Cerebellar cortex (tissue), 1 donor: ENCODE measurements around the gene CSNK1D.

Experiments used
- DNase-seq: peaks from one replicate; pipeline ENCODE4 v3.0.0-alpha.2; 2015; ENCODE audit warnings: low spot score

Gene CSNK1D

DNA sequence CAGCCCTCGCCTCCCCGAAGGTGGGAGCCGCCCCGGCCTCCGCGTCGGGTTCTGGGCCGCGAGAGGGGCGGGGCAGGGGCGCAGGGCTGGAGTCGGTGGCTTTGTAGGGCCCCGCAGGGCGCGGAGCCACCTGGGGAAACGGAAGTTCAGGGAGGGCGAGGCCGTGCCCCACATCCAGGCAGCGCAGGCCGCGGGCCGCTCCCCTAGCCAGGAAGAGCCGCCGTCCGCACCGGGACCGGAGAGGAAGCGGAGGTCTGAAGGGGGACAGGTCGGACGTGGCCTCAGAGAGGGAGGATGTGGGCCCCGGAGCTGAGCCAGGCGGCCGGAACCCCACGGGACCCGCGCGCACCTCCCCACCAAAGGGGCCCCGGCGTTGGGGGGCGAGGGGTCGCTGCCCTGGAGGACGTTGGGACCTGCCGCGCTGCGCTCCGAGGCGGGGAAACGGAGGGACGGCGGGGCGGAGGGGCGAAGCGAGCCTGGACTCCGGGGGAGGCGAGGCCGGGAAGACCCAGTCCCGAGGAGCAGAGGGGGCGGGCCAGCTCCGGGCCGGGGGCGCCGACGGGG is 45.1 kb downstream of the CSNK1D start:
- no peak for DNase-seq

- DNase-seq, result no peak
Measured at GRCh38 chr17:82227629-82228277, 45.7 kb downstream of the CSNK1D start.

DNA sequence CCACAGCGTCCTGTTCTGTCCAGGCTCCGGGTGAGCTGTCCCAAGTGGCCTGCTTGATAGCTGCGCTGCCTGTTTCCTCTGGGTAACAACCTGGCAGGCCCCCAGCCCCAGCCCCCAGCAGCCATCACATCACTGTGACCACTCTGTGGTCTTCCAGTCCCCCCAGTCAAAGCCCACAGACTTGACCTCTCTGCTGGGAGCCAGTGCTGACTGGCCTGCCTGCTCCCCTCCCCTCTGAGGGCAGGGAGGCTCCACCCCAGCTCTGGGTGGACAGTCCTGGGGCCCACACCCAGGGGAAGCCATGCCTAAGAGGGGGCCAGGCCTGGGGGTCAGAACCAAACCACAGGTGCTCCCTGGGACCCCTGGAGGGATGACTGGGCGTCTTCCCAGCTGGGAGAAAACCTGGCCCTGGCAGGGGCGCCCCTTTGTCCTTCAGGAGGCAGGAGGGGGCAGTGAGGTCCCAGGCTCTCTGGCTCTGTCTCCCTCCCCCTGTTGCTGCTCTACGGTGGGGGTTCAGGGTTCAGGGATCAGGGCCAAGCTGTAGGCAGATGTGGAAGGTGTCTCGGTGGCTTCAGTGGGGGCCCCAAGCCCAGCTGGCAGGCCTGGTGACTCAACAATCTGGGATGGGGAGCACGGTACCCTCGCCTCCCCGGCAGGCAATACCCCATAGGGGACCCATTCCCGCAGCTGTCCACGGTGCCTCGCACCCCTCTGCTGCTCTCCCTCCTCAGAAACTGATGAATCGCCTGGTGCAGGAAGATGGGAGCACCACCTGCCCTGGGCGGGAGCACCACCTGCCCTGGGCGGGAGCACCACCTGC is 46.5 kb downstream of the CSNK1D start:
- no peak for DNase-seq

DNA sequence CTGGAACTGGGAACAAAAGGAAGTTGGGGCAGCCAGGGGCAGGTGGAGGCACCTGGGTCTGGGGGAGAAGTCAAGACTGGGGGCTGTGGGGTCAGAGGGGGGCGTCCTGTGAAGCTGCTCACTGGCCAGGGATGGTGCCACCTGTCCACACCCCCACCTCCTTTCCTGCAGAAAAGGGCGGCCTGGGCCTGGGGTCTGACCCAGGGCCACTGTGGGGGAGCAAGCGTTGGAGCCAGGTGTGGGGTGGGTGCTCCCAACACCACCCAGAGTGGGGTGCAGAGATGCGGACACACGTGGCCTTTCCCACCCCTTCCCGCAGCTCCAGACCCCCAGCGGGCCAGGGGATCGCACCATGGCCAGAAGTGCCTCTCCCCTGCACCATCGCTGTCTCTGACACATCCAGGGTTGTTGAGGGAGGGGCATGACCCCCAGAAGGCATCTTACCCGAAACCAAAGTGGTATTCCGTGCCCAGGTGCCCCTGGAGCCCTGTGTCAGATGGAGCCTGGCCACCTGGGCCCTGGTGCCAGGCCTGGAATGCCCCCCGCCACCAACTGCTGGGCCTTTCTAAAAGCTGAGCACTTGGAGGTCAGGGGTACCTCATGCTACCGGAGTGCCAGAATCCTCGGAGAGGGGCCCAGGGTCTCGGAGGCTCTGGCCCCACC is 47.2 kb downstream of the CSNK1D start:
- no peak for DNase-seq

GRCh38 chr17:82225368-82226029 is 48.0 kb downstream of the CSNK1D start:
- no peak for DNase-seq

DNA sequence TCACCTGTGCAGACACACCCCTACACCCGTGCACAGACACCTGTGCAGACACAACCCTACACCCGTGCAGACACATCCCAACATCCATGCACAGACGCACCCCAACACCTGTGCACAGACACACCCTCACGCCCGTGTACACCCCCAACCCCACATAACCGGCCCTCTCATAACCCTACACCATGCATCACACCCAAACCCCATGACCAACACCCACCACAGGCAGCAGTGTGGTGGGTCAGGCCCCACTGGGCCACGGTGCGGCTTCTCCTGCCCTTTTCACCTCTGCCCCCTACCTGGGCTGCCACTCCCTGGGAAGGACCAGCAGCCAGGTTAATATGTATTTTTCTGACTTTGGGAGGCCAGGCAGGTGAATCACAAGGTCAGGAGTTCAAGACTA is 48.8 kb downstream of the CSNK1D start:
- DNase-seq, result no peak

DNA sequence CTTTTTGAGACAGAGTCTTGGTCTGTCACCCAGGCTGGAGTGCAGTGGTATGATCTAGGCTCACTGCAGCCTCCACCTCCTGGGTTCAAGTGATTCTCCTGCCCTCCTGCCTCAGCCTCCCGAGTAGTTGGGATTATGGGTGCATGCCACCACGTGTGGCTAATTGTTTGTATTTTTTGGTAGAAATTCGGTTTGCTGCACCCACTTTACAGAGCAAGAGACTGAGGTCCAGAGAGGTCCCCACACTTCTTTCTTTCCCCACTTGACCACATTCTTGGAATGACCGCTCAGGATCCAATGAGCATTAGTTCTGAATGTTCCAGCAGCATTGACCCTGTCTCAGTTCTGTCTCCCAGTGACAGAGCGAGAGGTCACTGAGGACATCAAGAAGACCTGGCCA is 50.0 kb downstream of the CSNK1D start:
- no peak for DNase-seq

DNA sequence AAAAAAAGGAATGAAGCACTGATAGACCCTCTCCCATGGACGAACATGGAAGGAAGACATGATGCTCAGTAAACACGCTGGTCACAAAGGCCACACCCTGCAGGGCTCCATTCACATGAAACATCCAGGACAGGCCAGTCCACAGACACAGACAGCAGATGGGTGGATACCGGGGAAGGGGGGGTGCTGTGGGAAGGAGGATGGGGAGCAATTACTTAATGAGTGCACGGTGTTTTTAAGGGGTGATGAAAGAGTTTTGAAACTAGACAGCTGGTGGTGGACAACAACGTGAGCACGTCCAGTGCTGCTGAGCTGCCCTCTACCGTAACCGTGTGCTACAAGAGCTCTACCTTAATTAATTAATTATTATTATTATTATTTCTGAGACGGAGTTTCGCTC is 50.7 kb downstream of the CSNK1D start:
- DNase-seq, result no peak

- DNase-seq, result no peak
Measured at GRCh38 chr17:82221341-82221902, 52.1 kb downstream of the CSNK1D start.

DNA sequence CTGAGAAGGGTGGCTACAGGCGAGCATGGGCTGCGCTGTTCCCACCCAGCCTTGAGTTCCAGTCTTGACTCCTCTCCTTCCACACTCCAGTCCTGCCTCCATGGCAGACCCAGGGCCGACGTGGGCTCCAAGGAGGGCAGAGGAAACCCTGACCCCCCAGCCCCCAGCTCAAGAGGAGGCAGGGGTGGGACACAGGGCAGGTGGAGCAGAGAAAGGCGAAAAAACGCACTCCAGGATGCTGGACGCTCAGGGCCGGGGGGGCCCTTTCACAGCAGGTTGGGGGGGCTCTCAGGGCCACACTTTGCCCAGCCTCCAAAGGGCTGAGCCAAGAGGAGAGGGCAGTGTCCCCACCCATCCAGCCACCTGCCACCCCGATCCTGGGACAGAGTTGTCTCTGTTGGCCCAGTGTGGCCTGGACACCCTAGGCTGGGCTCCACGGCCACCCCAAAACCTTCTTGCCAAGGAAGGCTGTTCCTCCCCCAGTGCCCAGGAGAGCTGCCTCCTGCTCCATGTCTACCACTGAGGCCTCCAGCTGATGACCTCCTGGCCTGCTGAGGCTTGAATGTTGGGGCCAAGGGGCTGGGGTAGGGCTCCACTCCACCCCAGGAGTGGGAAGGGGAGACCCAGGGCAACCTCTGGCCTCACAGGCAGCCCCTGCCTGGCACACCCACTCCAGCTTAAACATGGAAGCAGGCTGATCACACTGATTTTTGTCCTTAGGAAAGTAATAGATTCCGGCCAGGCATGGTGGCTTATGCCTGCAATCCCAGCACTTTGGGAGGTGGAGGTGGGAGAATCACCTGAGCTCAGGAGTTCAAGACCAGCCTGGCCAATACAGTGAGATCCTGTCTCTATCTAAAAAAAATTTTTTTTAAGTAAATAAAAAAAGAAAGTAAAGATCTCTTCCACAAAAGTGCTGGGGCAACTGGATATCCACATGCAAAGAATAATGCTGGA is 53.5 kb downstream of the CSNK1D start:
- no peak for DNase-seq

DNA sequence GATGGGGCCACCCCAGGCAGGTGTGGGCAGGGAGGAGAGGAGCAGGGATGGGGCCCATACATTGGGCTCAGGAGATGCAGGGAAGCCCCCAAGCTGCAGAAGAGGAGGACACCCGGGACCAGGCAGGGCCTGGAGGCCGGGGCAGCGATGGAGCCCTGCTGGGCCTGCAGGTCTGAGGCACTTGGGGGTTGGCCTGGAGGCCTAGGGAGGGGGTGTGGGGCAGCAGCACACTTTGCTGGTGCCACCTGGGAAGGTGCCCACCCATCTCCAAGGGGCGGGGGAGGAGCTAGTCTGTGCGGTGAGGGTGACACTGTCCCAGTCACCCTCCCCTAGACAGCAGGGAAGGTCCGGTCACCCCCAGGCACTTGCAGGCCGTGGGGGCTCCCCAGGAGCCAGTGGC is 54.4 kb downstream of the CSNK1D start:
- no peak for DNase-seq

DNA sequence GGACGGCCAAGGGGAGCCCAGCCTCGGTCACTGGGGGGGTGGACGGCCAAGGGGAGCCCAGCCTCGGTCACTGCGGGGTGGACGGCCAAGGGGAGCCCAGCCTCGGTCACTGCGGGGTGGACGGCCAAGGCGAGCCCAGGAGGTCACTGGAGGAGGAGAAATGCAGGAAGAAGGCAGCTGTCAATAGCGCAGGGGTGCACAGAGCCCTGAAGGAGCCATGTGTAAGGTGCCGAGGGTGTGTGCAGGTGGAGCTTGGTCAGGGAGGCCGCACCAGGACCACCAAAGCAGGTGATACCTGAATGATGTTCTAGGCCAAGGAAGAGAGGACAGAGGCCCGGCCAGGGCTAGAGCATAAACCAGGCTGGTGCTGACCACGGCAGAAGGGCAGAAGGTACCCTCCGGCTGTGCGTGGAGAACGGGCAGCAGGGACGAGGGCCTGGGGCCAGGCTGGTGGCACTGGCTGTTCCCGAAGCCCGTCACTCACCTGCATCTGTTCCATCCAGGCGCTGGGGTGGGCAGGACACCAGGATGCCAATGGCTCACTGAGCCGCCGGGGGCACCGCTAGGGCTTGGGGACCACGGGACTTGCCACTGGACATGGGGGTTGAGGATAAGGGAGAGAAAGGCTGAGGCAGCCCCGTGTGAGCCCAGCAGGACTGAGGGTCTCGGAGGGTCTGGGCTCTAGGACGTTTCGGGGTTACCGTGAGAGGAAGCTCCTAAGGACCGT is 55.0 kb downstream of the CSNK1D start:
- no peak for DNase-seq

- DNase-seq, result no peak
Measured at GRCh38 chr17:82217530-82218204, 55.8 kb downstream of the CSNK1D start.

DNA sequence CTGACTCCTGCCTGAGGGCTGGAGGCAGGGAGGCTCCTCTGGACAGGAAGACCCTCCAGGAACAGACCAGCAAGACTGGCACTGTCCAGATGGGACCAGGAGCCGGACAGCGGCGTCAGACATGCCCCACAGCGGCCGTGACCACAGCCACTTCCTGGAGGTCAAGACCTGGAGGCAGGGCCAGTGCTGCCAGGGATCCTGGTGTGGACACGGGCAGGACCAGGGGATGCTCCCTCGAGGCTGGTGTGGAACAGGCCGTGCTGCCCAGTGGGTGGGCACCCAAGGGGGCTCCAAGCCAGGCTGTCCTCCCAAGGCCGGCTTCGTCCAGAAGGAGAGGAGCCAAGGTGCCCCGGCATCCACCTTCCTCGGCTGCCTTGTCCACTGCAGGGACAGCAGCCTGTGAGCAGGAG is 56.4 kb downstream of the CSNK1D start:
- no peak for DNase-seq

DNA sequence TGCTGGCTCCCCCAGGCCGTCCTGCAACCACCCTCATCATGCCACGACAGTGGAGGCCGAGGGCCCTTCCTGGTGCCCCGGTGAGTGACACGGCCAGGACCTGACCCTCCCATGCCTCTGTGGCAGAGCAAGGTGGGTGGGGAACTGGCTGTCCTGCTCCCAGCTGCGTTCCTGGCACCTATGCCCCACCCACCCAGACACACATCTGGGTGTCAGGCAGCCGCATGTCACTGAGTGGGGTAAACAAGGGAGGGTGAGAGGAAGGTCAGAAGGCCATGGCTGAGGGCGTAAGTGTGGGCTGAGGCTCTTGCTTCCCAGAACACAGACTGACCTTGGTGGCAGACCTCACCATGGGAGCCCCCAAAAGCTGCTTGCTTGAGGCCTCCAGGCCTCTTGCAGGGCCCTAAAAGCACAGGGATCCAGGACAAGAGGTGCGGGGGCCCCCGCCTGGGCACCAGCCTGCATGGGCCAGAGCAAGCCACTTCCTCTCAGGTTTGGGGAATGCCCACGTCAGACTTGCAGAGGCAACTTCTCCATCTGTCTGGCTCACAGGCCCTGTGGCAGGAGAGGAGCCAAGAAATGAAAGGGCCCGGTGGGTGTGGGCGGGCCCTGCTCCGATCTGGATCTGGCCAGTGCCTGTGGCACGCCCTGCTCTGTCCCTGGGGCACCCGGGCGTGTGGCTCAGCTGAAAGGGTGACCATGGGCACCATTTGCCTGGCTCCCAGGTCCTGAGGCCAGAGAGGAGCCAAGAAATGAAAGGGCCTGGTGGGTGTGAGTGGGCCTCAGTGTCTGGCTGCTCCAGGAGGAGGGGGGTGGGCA is 57.0 kb downstream of the CSNK1D start:
- no peak for DNase-seq

- DNase-seq, result no peak
Measured at GRCh38 chr17:82215972-82216300, 57.6 kb downstream of the CSNK1D start.

- no peak for DNase-seq
Measured at GRCh38 chr17:82215095-82215971, 58.2 kb downstream of the CSNK1D start.
